CD4-positive, alpha-beta T cell (primary cell): Measurements from ENCODE around the gene KBTBD7. TPM values are rescaled to one million over a fixed set of nuclear protein-coding genes. Genes with fewer than 3 reads are reported as not detected.

ENCODE experiments used
- ATAC-seq: fragments of 200-7000 bp; cut with Tn5 transposase; one replicate; pipeline ENCODE4 v1.10.0; 2022; ENCODE audit warnings: mild to moderate bottlenecking; ENCODE audit not compliant: poor library complexity
- CTCF ChIA-PET: fragments of 350-600 bp; sonication (Branson Sonifier 250); formaldehyde crosslinking; loops from one replicate; lab custom pipeline; 2021; ENCODE audit warnings: antibody characterized with exemption, inconsistent platforms; lab: Charles Lee
- POLR2A ChIA-PET: fragments of 350-600 bp; sonication (Branson Sonifier 250); formaldehyde crosslinking; loops from one replicate; lab custom pipeline; 2021; ENCODE audit warnings: antibody characterized with exemption, inconsistent platforms; lab: Charles Lee
- DNase-seq, 14 experiments: peaks; one replicate each; pipeline ENCODE4 v3.0.0-alpha.2; 2013 to 2020; ENCODE audit warnings: mixed read lengths in 2 of 14
- H3K27ac ChIP-seq, 2 donors: one replicate each; pipeline versions ENCODE4 v1.5.1 to v1.7.0; 2013; ENCODE audit warnings: low read length in 2 of 2, low read depth in 1 of 2, mild to moderate bottlenecking in 1 of 2
- H3K27me3 ChIP-seq, 2 experiments: 1 replicate in 1 of 2; 2 replicates in 1 of 2; pipeline versions ENCODE4 v1.6.1 to v1.7.0; 2013; ENCODE audit warnings: low read length in 2 of 2, control low read depth in 1 of 2, mild to moderate bottlenecking in 1 of 2, moderate library complexity in 1 of 2; ENCODE audit not compliant: insufficient read depth in 2 of 2, control insufficient read depth in 1 of 2
- H3K36me3 ChIP-seq: one replicate; pipeline ENCODE4 v1.6.1; 2013; ENCODE audit warnings: low read length, control low read depth; ENCODE audit not compliant: insufficient read depth
- H3K4me1 ChIP-seq: one replicate; pipeline ENCODE4 v1.6.1; 2013; ENCODE audit warnings: low read length, control low read depth; ENCODE audit not compliant: insufficient read depth
- H3K4me3 ChIP-seq: one replicate; pipeline ENCODE4 v1.5.1; 2013; ENCODE audit warnings: mild to moderate bottlenecking, low read length, moderate library complexity
- H3K9me3 ChIP-seq, 2 experiments: 1 replicate in 1 of 2; 2 replicates in 1 of 2; pipeline versions ENCODE4 v1.6.1 to v1.7.0; 2013; ENCODE audit warnings: low read length in 2 of 2, mild to moderate bottlenecking in 2 of 2, control low read depth in 1 of 2, moderate library complexity in 1 of 2; ENCODE audit not compliant: control insufficient read depth in 1 of 2, insufficient read depth in 1 of 2
- H3K27ac Mint-ChIP-seq: one replicate; pipeline ENCODE4 v1.8.0; 2020; ENCODE audit warnings: mixed read lengths
- H3K27me3 Mint-ChIP-seq: one replicate; pipeline ENCODE4 v1.8.0; 2021; ENCODE audit warnings: mixed read lengths
- H3K36me3 Mint-ChIP-seq: one replicate; pipeline ENCODE4 v1.8.0; 2021; ENCODE audit warnings: low read depth, mixed read lengths
- H3K4me1 Mint-ChIP-seq: one replicate; pipeline ENCODE4 v1.8.0; 2021; ENCODE audit warnings: low read depth, mixed read lengths
- H3K4me3 Mint-ChIP-seq: one replicate; pipeline ENCODE4 v1.8.0; 2020; ENCODE audit warnings: mild to moderate bottlenecking, mixed read lengths
- H3K9me3 Mint-ChIP-seq: one replicate; pipeline ENCODE4 v1.8.0; 2020; ENCODE audit warnings: mixed read lengths
- intact Hi-C, 2 experiments: fragments of 100-400 bp; cut with DNase I in 1 of 2; cut with micrococcal nuclease in 1 of 2; formaldehyde crosslinking; loops; one replicate each; pipeline versions ENCODE4 v1.15.1 to v1.9.0; 2023 to 2025; cut with DNase I, micrococcal nuclease
- total RNA-seq, 174 experiments: library from RNA in 2 of 174; stranded (reverse) in 2 of 174; gene quantifications; one replicate each; pipeline ENCODE4 v1.2.3 and lab custom pipeline; 2021 to 2026
- TF ChIP-seq, protein P1 (sequence below): fragments of 200-600 bp; IDR thresholded peaks from one replicate; pipeline ENCODE4 v1.8.0; 2022; ENCODE audit warnings: antibody characterized with exemption, mild to moderate bottlenecking

The KBTBD7 gene
- total RNA-seq, 2 experiments from 2014 or later: 2.7 to 3.1 TPM

DNA sequence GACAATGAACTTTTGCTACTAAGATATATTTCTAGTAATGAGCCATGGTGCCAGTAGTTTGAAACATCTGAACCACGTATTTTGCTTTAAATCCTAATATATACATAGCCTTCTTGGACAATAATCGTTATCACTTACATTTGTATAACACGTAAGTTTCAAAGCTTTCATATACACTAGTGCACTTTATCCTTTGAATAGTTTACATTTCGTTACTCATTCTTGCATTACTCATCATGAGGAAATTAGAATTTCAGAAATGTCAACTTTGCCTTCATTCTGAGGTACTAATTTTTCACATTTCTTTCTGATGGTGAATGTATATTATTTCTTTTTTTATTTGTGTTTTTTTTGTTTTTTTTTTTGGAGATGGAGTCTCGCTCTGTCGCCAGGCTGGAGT is 5.8 kb downstream of the KBTBD7 start:
- Histone ChIP-seq H3K27me3 (no peaks in the 10 kb centered on the region), H3K36me3 (no peaks in the 10 kb centered on the region), H3K27ac (no peak overlapping the region), H3K4me3 (no peak overlapping the region), H3K9me3 (no peaks in the 10 kb centered on the region), H3K4me1 (peaks cover 8% of the 10 kb centered on the region)
- ChIA-PET POLR2A (no interaction called here), CTCF (interaction anchor here (0.7 kb wide), 1 partner anchor 502 kb away, joined by 3 read pairs; no protein-coding TSS in a partner anchor)
- Mint-ChIP-seq H3K4me3 (no peak overlapping the region), H3K27ac (no peak overlapping the region), H3K36me3 (peaks cover 29% of the 10 kb centered on the region), H3K27me3 (no peaks in the 10 kb centered on the region), H3K4me1 (peaks cover 35% of the 10 kb centered on the region), H3K9me3 (no peaks in the 10 kb centered on the region)
- TF ChIP-seq, protein P1, sequence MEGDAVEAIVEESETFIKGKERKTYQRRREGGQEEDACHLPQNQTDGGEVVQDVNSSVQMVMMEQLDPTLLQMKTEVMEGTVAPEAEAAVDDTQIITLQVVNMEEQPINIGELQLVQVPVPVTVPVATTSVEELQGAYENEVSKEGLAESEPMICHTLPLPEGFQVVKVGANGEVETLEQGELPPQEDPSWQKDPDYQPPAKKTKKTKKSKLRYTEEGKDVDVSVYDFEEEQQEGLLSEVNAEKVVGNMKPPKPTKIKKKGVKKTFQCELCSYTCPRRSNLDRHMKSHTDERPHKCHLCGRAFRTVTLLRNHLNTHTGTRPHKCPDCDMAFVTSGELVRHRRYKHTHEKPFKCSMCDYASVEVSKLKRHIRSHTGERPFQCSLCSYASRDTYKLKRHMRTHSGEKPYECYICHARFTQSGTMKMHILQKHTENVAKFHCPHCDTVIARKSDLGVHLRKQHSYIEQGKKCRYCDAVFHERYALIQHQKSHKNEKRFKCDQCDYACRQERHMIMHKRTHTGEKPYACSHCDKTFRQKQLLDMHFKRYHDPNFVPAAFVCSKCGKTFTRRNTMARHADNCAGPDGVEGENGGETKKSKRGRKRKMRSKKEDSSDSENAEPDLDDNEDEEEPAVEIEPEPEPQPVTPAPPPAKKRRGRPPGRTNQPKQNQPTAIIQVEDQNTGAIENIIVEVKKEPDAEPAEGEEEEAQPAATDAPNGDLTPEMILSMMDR: no peak
- DNase-seq: no peak
- no peak for ATAC-seq
- intact Hi-C loops: no loop called here

DNA sequence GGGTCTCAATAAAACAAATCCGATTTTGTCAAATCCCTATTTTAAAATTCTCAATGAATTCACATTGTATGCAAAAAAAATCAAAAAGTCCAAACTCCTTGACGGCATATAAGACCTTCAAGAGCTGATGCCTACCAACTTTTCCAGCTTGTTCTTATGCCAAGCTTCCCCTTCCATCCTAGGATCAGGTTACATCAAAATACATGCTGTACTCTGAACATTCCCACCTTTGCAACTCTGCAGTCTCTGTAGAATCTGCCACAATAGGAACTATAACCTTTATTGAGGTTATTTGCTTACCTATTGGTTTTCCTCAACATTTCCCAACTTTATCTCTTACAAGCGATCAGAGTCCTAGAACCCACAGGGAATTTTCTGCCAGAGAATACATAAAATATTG is 7.9 kb downstream of the KBTBD7 start:
- CTCF ChIA-PET: interaction anchor here (1.0 kb wide), 1 partner anchor 463 kb away, joined by 3 read pairs; no protein-coding TSS in a partner anchor
- H3K36me3 ChIP-seq: no peaks in the 10 kb centered on the region
- Mint-ChIP-seq H3K4me3 (no peak overlapping the region), H3K4me1 (peaks cover 18% of the 10 kb centered on the region), H3K9me3 (no peaks in the 10 kb centered on the region), H3K27me3 (no peaks in the 10 kb centered on the region), H3K27ac (no peak overlapping the region), H3K36me3 (peaks cover 20% of the 10 kb centered on the region)
- intact Hi-C loops: no loop called here
- no peaks in the 10 kb centered on the region for H3K9me3 ChIP-seq
- H3K4me3 ChIP-seq: no peak overlapping the region
- no peak for DNase-seq
- TF ChIP-seq, protein P1: no peak
- POLR2A ChIA-PET: no interaction called here
- no peaks in the 10 kb centered on the region for H3K4me1 ChIP-seq
- no peak for ATAC-seq
- H3K27me3 ChIP-seq: no peaks in the 10 kb centered on the region
- no peak overlapping the region for H3K27ac ChIP-seq

DNA sequence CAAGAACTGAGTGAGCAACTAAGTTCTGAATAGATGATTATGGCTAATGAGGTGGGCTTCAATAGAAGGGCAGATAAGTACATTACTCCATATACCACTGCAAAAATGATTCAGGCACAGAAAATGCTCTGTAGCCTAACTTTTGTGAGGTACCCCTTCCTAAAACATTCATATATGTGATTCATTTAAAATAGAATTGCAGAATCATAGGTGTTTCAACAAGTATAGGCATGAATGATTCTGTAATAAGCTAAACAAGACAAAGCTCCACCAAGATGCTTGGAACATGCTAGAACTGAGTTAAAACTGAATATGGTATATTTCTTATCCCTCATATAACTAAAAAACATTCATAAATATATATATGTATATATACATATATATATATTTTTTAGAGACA is 12.1 kb downstream of the KBTBD7 start:
- POLR2A ChIA-PET: no interaction called here
- no peak for ATAC-seq
- no peak overlapping the region for H3K27ac Mint-ChIP-seq
- Histone ChIP-seq H3K36me3 (no peaks in the 10 kb centered on the region), H3K27ac (no peak overlapping the region), H3K4me3 (no peak overlapping the region), H3K4me1 (no peaks in the 10 kb centered on the region), H3K27me3 (no peaks in the 10 kb centered on the region), H3K9me3 (no peaks in the 10 kb centered on the region)
- intact Hi-C loops: no loop called here
- DNase-seq: no peak
- H3K4me3 Mint-ChIP-seq: no peak overlapping the region
- no peaks in the 10 kb centered on the region for H3K9me3 Mint-ChIP-seq
- TF ChIP-seq, protein P1: no peak
- no peaks in the 10 kb centered on the region for H3K4me1 Mint-ChIP-seq
- CTCF ChIA-PET: interaction anchor here (0.6 kb wide), 1 partner anchor 406 kb away, joined by 3 read pairs; no protein-coding TSS in a partner anchor
- H3K36me3 Mint-ChIP-seq: peaks cover 9% of the 10 kb centered on the region
- H3K27me3 Mint-ChIP-seq: no peaks in the 10 kb centered on the region
